ENCODE data around the gene NKAIN2.

NKAIN2 gene

DNA sequence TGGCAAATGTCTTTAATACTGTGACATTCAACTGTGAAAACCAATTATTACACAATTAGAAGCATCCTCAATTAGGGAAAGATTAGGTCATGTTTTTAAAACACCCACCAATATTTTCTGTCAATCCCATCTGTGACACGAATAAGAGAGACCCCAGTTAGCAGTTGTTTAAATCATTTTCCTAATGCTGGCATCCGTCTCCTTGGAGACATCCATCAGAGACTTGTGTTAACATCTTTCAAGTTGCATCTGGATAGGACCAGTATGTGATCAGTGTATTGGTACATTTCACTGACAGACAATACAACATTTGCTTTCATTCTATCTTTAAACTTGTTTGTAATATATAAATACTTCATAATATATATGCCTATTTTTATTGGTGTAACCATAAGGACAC, 737.9 kb downstream of the NKAIN2 start:
- Histone ChIP-seq H3K27ac (ENCODE audit: extremely low read depth, low read depth, low read length) (no peak overlapping the region), H3K36me3 (ENCODE audit: control insufficient read depth in 2 of 2, insufficient read depth in 1 of 2, low read length in 2 of 2) (no peaks in the 10 kb centered on the region), H3K9me3 (ENCODE audit: control insufficient read depth, insufficient read depth, low read depth, low read length) (no peaks in the 10 kb centered on the region), H3K4me1 (ENCODE audit: control insufficient read depth, insufficient read depth, low read length) (no peaks in the 10 kb centered on the region), H3K4me3 (ENCODE audit: low read depth, low read length) (no peak overlapping the region)
- ChIA-PET POLR2A (no interaction called here), CTCF (no interaction called here)
- no peak for TF ChIP-seq ZBTB7A (tag by site-specific recombination; IDR thresholded peaks at IDR 0.05; ENCODE audit: low read depth)
- no peak for TF ChIP-seq ZNF366 (tag by site-specific recombination; conservative IDR thresholded peaks at IDR 0.05)
- TF ChIP-seq, protein P1, sequence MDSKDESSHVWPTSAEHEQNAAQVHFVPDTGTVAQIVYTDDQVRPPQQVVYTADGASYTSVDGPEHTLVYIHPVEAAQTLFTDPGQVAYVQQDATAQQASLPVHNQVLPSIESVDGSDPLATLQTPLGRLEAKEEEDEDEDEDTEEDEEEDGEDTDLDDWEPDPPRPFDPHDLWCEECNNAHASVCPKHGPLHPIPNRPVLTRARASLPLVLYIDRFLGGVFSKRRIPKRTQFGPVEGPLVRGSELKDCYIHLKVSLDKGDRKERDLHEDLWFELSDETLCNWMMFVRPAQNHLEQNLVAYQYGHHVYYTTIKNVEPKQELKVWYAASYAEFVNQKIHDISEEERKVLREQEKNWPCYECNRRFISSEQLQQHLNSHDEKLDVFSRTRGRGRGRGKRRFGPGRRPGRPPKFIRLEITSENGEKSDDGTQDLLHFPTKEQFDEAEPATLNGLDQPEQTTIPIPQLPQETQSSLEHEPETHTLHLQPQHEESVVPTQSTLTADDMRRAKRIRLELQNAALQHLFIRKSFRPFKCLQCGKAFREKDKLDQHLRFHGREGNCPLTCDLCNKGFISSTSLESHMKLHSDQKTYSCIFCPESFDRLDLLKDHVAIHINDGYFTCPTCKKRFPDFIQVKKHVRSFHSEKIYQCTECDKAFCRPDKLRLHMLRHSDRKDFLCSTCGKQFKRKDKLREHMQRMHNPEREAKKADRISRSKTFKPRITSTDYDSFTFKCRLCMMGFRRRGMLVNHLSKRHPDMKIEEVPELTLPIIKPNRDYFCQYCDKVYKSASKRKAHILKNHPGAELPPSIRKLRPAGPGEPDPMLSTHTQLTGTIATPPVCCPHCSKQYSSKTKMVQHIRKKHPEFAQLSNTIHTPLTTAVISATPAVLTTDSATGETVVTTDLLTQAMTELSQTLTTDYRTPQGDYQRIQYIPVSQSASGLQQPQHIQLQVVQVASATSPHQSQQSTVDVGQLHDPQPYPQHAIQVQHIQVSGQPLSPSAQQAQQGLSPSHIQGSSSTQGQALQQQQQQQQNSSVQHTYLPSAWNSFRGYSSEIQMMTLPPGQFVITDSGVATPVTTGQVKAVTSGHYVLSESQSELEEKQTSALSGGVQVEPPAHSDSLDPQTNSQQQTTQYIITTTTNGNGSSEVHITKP (tag by site-specific recombination; IDR thresholded peaks at IDR 0.05) = no peak
- TF ChIP-seq ZNF184 (tag by site-specific recombination; IDR thresholded peaks at IDR 0.05) = no peak
- TF ChIP-seq ZNF514 (tag by site-specific recombination; IDR thresholded peaks at IDR 0.05) = no peak

DNA sequence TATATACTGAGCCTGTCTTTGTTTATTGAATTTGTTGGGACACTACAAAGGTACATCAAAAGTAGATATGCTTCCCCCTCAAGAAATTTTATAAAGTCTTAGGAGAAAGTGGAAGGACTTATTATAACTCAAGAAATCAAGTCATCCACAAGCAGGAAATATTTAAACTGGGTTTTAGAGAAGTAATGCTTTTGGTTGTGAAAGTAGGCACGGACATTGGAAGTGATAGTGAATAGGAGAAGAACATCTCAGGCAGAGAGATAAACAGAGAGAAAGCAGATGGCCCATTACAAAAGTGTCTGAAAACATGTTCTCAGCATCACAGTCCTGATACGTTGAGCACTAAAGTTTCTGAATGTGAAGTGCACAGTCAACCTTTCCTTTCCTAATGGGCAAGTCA, 742.9 kb downstream of the NKAIN2 start:
- ChIA-PET CTCF (no interaction called here), POLR2A (no interaction called here)
- H3K27ac ChIP-seq (ENCODE audit: extremely low read depth, low read depth, low read length) = no peak overlapping the region
- TF ChIP-seq, protein P2, sequence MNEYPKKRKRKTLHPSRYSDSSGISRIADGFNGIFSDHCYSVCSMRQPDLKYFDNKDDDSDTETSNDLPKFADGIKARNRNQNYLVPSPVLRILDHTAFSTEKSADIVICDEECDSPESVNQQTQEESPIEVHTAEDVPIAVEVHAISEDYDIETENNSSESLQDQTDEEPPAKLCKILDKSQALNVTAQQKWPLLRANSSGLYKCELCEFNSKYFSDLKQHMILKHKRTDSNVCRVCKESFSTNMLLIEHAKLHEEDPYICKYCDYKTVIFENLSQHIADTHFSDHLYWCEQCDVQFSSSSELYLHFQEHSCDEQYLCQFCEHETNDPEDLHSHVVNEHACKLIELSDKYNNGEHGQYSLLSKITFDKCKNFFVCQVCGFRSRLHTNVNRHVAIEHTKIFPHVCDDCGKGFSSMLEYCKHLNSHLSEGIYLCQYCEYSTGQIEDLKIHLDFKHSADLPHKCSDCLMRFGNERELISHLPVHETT (tag by site-specific recombination; IDR thresholded peaks at IDR 0.05) = no peak
- TF ChIP-seq, protein P3, sequence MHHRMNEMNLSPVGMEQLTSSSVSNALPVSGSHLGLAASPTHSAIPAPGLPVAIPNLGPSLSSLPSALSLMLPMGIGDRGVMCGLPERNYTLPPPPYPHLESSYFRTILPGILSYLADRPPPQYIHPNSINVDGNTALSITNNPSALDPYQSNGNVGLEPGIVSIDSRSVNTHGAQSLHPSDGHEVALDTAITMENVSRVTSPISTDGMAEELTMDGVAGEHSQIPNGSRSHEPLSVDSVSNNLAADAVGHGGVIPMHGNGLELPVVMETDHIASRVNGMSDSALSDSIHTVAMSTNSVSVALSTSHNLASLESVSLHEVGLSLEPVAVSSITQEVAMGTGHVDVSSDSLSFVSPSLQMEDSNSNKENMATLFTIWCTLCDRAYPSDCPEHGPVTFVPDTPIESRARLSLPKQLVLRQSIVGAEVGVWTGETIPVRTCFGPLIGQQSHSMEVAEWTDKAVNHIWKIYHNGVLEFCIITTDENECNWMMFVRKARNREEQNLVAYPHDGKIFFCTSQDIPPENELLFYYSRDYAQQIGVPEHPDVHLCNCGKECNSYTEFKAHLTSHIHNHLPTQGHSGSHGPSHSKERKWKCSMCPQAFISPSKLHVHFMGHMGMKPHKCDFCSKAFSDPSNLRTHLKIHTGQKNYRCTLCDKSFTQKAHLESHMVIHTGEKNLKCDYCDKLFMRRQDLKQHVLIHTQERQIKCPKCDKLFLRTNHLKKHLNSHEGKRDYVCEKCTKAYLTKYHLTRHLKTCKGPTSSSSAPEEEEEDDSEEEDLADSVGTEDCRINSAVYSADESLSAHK (tag by site-specific recombination; IDR thresholded peaks at IDR 0.05) = no peak
- TF ChIP-seq ZNF549 (tag by site-specific recombination; IDR thresholded peaks at IDR 0.05) (no peak), ZSCAN16 (tag by site-specific recombination; IDR thresholded peaks at IDR 0.05) (no peak), ZNF600 (tag by site-specific recombination; IDR thresholded peaks at IDR 0.05) (no peak), ZNF202 (tag by site-specific recombination; IDR thresholded peaks at IDR 0.05; ENCODE audit: borderline replicate concordance) (no peak), ZNF24 (tag by site-specific recombination; IDR thresholded peaks at IDR 0.05) (no peak), IKZF3 (tag by site-specific recombination; IDR thresholded peaks at IDR 0.05) (no peak), ZNF16 (tag by site-specific recombination; IDR thresholded peaks at IDR 0.05; ENCODE audit: low read depth) (no peak), ZNF23 (tag by site-specific recombination; IDR thresholded peaks at IDR 0.05; ENCODE audit: borderline replicate concordance) (no peak), ZNF184 (tag by site-specific recombination; IDR thresholded peaks at IDR 0.05) (no peak)
- TF ChIP-seq, protein P4, sequence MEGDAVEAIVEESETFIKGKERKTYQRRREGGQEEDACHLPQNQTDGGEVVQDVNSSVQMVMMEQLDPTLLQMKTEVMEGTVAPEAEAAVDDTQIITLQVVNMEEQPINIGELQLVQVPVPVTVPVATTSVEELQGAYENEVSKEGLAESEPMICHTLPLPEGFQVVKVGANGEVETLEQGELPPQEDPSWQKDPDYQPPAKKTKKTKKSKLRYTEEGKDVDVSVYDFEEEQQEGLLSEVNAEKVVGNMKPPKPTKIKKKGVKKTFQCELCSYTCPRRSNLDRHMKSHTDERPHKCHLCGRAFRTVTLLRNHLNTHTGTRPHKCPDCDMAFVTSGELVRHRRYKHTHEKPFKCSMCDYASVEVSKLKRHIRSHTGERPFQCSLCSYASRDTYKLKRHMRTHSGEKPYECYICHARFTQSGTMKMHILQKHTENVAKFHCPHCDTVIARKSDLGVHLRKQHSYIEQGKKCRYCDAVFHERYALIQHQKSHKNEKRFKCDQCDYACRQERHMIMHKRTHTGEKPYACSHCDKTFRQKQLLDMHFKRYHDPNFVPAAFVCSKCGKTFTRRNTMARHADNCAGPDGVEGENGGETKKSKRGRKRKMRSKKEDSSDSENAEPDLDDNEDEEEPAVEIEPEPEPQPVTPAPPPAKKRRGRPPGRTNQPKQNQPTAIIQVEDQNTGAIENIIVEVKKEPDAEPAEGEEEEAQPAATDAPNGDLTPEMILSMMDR (tag by site-specific recombination; IDR thresholded peaks at IDR 0.05) = no peak
- TF ChIP-seq, protein P5, sequence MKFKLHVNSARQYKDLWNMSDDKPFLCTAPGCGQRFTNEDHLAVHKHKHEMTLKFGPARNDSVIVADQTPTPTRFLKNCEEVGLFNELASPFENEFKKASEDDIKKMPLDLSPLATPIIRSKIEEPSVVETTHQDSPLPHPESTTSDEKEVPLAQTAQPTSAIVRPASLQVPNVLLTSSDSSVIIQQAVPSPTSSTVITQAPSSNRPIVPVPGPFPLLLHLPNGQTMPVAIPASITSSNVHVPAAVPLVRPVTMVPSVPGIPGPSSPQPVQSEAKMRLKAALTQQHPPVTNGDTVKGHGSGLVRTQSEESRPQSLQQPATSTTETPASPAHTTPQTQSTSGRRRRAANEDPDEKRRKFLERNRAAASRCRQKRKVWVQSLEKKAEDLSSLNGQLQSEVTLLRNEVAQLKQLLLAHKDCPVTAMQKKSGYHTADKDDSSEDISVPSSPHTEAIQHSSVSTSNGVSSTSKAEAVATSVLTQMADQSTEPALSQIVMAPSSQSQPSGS (tag by site-specific recombination; IDR thresholded peaks at IDR 0.05; ENCODE audit: low read depth) = no peak
- TF ChIP-seq, protein P6, sequence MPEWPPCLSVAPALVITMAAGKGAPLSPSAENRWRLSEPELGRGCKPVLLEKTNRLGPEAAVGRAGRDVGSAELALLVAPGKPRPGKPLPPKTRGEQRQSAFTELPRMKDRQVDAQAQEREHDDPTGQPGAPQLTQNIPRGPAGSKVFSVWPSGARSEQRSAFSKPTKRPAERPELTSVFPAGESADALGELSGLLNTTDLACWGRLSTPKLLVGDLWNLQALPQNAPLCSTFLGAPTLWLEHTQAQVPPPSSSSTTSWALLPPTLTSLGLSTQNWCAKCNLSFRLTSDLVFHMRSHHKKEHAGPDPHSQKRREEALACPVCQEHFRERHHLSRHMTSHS (tag by site-specific recombination; IDR thresholded peaks at IDR 0.05) = no peak
- TF ChIP-seq, protein P7, sequence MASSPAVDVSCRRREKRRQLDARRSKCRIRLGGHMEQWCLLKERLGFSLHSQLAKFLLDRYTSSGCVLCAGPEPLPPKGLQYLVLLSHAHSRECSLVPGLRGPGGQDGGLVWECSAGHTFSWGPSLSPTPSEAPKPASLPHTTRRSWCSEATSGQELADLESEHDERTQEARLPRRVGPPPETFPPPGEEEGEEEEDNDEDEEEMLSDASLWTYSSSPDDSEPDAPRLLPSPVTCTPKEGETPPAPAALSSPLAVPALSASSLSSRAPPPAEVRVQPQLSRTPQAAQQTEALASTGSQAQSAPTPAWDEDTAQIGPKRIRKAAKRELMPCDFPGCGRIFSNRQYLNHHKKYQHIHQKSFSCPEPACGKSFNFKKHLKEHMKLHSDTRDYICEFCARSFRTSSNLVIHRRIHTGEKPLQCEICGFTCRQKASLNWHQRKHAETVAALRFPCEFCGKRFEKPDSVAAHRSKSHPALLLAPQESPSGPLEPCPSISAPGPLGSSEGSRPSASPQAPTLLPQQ (tag by site-specific recombination; IDR thresholded peaks at IDR 0.05) = no peak

More for the DNA sequence above, 742.9 kb downstream of the NKAIN2 start:
- no peaks in the 10 kb centered on the region for H3K36me3 ChIP-seq (ENCODE audit: control insufficient read depth in 2 of 2, insufficient read depth in 1 of 2, low read length in 2 of 2)
- no peak overlapping the region for H3K4me3 ChIP-seq (ENCODE audit: low read depth, low read length)
- no peaks in the 10 kb centered on the region for H3K9me3 ChIP-seq (ENCODE audit: control insufficient read depth, insufficient read depth, low read depth, low read length)
- H3K4me1 ChIP-seq (ENCODE audit: control insufficient read depth, insufficient read depth, low read length) = no peaks in the 10 kb centered on the region
